DND-41 (cell line): ENCODE results near the gene OBI1.

Experiments used
- CTCF ChIP-seq: IDR thresholded peaks from 2 replicates; pipeline ENCODE4 v1.5.1; 2012; ENCODE audit warnings: borderline replicate concordance, low read length, moderate library complexity, mild to moderate bottlenecking; ENCODE audit not compliant: poor library complexity, severe bottlenecking; ENCODE audit errors: extremely low read depth
- EZH2 ChIP-seq: IDR thresholded peaks from 3 replicates; pipeline ENCODE4 v1.6.1; 2012; ENCODE audit warnings: borderline replicate concordance, low read depth, mild to moderate bottlenecking, moderate library complexity, low read length, inconsistent platforms; ENCODE audit not compliant: severe bottlenecking

- TF ChIP-seq CTCF (no peak), EZH2 (no peak)
These were observed 991 bp downstream of the OBI1 start for GRCh38 chr13:78657699-78658629.
